Nephron progenitor cell (in vitro differentiated cells): ENCODE data around the gene TBCD.
A peak's percentile ranks its signal among the peaks of the same experiment; 100 is the strongest.

Experiments used
- DNase-seq: peaks from one replicate; pipeline ENCODE4 v3.0.0; 2021
- H3K27ac Mint-ChIP-seq: 2 replicates; pipeline ENCODE4 v1.8.0; 2021; ENCODE audit warnings: mild to moderate bottlenecking, moderate library complexity, mixed read lengths
- H3K27me3 Mint-ChIP-seq: 2 replicates; pipeline ENCODE4 v1.8.0; 2021; ENCODE audit warnings: mild to moderate bottlenecking, low read depth, mixed read lengths; ENCODE audit not compliant: poor library complexity
- H3K36me3 Mint-ChIP-seq: 2 replicates; pipeline ENCODE4 v1.8.0; 2021; ENCODE audit warnings: low read depth, mixed read lengths
- H3K4me1 Mint-ChIP-seq: 2 replicates; pipeline ENCODE4 v1.8.0; 2021; ENCODE audit warnings: mixed read lengths
- H3K4me3 Mint-ChIP-seq: 2 replicates; pipeline ENCODE4 v1.8.0; 2021; ENCODE audit warnings: mild to moderate bottlenecking, moderate library complexity, mixed read lengths
- H3K9me3 Mint-ChIP-seq: 2 replicates; pipeline ENCODE4 v1.8.0; 2021; ENCODE audit warnings: mild to moderate bottlenecking, moderate library complexity, mixed read lengths
- CTCF ChIP-seq: fragments of 200-600 bp; sonication (generic); IDR thresholded peaks from 2 replicates; pipeline ENCODE4 v1.5.0; 2021; ENCODE audit warnings: antibody characterized with exemption

The TBCD gene

DNA sequence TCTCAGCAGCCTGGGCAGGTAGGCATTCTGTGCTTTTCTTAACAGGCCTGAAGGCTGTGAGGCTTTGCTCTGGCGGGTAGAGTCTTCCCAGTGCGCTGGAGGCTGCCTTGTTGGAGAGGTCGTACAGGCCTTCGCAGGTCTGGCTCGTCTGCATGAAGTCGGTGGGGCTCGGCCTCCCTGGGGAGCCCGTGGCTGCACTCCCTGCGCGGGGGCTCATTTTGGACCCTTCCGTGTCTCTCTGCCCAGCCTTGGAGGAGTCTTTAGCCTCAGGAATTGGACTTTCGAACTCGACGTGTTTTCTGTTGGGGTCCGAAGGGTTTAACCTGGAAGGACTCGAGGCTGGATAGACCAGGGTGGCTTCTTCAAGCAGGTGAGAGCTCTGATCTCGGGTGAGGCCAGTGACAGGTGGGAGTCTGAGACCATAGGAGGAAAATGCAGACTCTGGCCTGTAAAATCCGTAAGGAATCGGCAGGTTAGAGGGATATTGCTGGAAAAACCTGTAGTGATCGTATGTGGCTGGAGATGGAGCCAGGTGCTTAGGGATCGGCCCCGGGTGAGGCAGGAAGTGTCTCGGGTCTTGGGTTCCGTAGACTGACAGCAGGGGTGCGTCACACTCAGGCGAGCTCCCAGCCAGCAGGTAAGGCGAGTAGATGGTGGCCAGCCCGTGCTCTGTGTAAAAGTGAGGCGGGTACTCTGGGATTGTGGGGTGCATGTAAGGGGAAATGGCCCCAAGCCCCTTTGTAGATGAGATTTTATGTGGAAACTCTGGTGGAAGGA is 79.4 kb downstream of the TBCD start:
- no peak for DNase-seq
- H3K27ac Mint-ChIP-seq, result peak overlapping the region; percentile 97
- H3K9me3 Mint-ChIP-seq, result peaks cover 19% of the 10 kb centered on the region
- H3K4me3 Mint-ChIP-seq, result no peak overlapping the region
- peaks cover 51% of the 10 kb centered on the region for H3K4me1 Mint-ChIP-seq
- H3K27me3 Mint-ChIP-seq, result peaks cover 5% of the 10 kb centered on the region
- H3K36me3 Mint-ChIP-seq, result peaks cover 45% of the 10 kb centered on the region
- no peak for TF ChIP-seq CTCF

DNA sequence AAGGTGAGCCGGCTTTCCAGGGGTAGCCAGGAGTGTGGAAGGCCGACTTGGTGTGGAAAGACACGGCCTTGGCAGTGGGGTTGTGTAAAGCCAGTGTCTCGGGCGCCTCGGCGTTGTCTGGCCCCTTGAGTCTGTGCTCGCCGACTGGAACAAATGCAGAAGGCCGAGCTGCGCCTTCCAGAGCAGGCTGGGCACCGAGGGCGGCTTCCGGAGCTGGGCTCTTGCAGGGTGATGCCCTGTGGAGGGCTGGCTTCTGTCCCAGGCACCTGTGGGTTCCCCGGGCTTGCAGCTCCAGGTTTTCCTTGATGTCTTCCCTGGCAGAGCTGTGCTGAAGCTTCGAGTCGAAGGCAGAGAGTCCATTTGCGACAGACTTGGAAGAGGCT is 79.9 kb downstream of the TBCD start:
- Mint-ChIP-seq H3K4me1 (peaks cover 56% of the 10 kb centered on the region), H3K4me3 (no peak overlapping the region), H3K9me3 (peaks cover 19% of the 10 kb centered on the region), H3K36me3 (peaks cover 44% of the 10 kb centered on the region), H3K27me3 (peaks cover 5% of the 10 kb centered on the region), H3K27ac (peak overlapping the region; percentile 97)
- DNase-seq, result no peak
- no peak for TF ChIP-seq CTCF

- H3K27ac Mint-ChIP-seq, result peak overlapping the region; percentile 97
- no peak for TF ChIP-seq CTCF
These were observed 80.5 kb downstream of the TBCD start for GRCh38 chr17:82832411-82832810.

GRCh38 chr17:82832881-82833475 is 81.1 kb downstream of the TBCD start:
- H3K4me3 Mint-ChIP-seq, result peak overlapping the region; percentile 18
- peak overlapping the region; percentile 97 for H3K27ac Mint-ChIP-seq
- peaks cover 5% of the 10 kb centered on the region for H3K27me3 Mint-ChIP-seq
- no peak for DNase-seq
- peaks cover 68% of the 10 kb centered on the region for H3K4me1 Mint-ChIP-seq
- TF ChIP-seq CTCF, result no peak
- H3K9me3 Mint-ChIP-seq, result peaks cover 14% of the 10 kb centered on the region
- peaks cover 33% of the 10 kb centered on the region for H3K36me3 Mint-ChIP-seq

More at GRCh38 chr17:82832411-82832810, 80.5 kb downstream of the TBCD start:
- Mint-ChIP-seq H3K4me1 (peaks cover 62% of the 10 kb centered on the region), H3K36me3 (peaks cover 38% of the 10 kb centered on the region), H3K4me3 (peak overlapping the region; percentile 18), H3K27me3 (peaks cover 5% of the 10 kb centered on the region), H3K9me3 (peaks cover 19% of the 10 kb centered on the region)
- peak; percentile 44 for DNase-seq

GRCh38 chr17:82835122-82835521 is 83.3 kb downstream of the TBCD start:
- Mint-ChIP-seq H3K4me1 (peaks cover 87% of the 10 kb centered on the region), H3K27me3 (peaks cover 5% of the 10 kb centered on the region), H3K9me3 (no peaks in the 10 kb centered on the region), H3K27ac (peak overlapping the region; percentile 81), H3K36me3 (peaks cover 15% of the 10 kb centered on the region), H3K4me3 (no peak overlapping the region)
- no peak for TF ChIP-seq CTCF
- no peak for DNase-seq
